Measurements from ENCODE around the gene CYBRD1.

Gene CYBRD1

DNA sequence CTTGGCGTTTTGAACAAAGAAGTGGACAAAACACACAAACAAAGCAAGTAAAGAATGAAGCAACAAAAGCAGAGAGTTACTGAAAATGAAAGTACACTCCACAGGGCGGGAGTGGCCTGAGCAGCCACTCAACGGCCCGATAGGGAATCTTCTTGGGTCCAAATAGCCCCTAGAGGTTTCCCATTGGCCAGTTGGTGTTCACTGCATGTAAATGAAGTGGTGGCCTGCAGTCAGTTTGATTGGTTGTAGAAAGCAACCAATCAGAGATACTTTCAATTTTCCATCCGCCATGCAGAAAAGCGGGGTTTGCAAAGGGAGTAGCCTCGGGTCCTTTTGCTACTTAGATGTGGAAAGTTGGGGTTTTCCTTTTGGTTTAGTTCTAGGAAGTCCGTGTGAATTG is 31.6 kb downstream of the CYBRD1 start:
- DNase-seq (ENCODE audit: low read depth) = peak; percentile 80

DNA sequence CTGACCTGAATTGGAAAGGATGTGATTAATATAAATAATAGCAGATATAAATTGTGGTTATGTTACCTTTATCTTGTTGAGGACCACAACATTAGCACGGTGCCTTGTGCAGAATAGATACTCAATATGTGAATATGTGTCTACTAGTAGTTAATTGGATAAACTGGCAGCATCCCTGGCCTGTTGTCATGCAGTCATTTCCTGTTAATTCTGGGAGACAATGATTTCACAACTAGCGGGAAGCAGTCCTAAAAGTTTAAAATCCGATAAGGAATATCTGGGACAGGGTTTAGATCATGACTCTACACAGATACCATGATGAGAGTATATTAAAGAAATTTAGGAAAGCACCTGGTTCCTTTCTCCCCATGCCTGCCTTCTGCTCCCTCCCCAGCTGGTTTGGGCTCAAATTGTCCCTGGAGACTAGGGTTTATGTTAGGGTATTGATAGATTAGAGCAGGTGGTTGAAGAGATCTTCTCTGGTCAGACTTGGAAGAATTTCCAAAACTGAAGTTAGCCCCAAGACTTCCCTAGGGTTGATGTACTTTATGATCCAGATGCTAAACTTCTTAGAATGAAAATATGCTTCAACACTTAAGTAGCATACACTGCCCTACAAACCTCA is 32.8 kb downstream of the CYBRD1 start:
- no peak for DNase-seq (ENCODE audit: low read depth)

DNA sequence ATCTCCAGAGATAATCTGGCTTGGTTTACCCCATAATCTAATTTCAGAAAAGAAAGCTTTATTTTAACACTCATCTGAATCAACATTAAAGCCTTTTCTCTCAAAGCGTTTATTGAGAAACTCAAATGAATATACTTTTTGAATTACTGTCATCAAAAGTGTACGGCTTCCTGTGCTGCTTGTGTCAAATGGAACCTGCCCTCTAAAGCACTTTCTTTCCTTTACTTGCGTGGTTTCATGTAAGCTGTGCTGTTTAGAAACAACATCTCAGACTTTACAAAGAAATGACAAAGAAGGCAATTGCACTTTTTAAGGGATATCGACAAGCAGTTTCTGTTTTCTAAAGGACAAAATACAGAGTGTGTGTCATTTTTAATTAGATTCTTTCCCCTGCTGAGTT is 35.1 kb downstream of the CYBRD1 start:
- DNase-seq (ENCODE audit: low read depth) = no peak

DNA sequence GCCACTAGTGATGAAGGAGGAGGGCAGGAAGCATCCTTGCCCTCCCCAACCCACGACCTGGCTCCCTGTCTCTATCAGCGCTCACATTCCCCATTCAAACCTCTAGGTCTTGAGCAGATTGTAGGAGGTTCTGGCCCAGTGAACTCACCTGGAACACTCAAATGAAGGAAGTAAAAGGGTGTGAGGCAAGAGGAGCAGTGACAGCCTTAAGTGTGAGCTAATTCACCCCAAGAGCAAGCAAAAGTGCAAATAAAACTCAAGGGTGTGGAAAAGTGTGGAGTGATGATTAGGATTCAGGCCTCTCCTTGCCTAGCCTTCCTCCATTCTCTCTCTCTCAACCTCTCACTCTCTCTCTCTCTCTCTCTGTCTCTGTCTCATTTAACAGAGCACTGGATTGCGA is 41.0 kb downstream of the CYBRD1 start:
- no peak for DNase-seq (ENCODE audit: low read depth)

DNA sequence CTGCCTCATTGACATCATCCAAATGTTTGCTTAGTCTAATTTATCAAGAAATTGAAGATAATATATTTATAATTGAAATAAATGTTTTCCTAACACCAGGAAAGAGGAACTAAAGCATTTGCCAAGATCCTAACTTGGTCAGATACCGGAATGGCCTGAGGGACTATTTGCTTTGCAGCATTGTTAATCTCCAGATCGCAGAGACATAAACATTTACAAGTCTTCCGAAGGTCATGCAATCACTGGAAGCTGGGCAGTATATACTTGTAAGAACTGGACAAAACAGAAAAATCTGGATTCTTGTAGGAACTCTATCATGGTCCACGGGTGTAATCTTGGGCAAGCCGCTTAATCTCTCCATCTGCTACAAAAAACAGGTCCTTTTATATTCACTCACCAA is 42.2 kb downstream of the CYBRD1 start:
- no peak for DNase-seq (ENCODE audit: low read depth)

DNA sequence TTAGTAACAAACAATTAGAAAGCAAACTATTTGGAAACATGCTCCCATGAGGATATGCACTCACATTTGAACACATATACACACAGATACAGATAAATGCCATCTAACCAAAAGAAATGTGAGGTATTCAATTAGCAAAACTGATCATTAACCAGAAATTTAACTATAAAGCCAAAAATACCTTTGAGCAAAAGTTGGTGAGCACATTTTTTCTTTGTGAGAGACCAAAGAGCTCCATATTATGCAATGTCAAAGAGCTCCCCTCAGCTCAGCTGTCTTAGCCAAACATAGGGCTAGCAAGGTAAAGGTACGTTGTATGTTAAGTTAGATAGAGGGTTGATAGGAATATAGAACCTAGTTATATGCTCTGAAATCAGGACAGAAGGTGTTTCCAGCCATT is 43.8 kb downstream of the CYBRD1 start:
- no peak for DNase-seq (ENCODE audit: low read depth)

DNA sequence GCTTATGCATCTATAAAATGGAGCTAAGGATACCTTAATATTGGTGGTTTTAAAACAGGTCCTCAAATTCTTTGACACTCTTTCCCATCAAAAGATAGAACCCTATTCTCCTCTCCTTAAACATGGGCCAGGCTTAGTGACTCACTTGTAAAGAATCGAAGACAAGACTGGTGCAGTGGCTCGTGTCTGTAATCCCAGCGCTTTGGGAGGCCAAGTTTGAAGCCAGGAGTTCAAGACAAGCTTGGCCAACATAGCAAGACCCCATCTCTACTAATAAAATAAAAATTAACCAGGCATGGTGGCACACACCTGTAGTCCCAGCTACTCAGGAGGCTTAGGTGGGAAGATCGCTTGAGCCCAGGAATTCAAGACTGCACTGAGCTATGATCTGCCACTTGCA is 44.5 kb downstream of the CYBRD1 start:
- no peak for DNase-seq (ENCODE audit: low read depth)

DNA sequence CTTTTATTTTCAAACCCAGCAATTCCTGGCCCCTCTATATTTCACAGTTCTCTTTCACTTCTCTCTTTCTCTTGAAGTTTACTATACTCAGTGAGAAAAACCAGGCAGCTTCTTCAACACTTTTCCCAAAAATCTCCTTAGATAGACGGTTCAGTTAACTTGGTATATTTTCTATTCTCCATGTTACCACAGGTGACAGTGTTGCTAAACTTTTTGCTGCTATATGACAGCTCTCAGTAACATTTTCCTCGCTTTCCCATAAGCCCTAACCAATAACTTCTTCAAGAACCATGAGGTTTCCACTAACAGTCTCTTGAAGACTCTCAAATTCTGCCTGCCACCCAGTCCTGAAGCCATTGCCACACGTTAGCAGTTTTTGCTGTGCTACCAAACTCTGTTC is 45.8 kb downstream of the CYBRD1 start:
- DNase-seq (ENCODE audit: low read depth) = no peak

DNA sequence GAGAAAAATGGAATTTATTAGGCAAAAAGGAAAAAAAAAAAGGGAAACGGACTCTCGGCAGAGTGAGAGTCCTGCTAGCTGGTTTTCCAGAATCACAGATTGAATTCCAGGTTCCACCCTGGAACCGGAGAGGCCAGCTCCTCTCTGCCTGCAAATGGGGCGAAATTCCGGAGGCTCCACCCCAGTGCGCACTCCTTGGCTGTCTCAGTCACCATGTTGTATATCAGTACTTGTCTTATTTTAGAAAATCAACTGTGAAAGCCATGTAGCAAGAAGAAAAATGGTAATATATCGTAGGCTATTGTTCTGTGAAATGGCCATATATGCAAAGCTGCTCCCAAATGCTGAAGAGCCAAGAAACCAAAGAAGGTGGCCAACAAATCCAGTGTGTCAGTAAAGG is 49.4 kb downstream of the CYBRD1 start:
- DNase-seq (ENCODE audit: low read depth) = no peak

DNA sequence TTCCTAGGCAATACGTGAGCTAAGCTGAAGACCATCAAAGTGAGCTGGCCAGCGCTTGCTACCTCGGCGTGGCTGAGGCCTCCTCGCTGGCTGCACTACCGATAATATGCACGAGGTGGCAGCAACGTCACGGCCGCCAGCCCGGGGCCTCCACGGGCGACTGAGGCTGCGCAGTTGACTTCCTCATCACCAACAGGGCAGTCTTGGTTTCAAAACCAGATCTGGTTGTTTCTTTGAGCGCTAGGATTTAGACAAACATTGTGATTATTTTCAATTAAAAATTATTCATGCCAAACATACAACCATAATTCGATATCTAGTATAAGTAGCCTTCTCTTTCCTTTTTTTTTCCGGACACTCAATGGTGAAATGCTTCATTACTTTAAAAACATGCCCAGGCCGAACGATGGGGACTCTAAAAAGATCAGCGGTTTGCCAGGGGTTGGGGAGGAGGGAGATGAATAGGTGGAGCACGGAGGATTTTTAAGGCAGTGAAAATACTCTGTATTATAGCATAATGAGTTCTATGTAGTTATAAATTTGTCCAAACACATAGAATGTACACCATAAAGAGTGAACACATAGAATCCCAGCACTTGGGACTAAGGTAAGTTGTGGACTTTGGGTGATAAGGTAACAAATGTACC is 52.0 kb downstream of the CYBRD1 start:
- peak; percentile 51 for DNase-seq (ENCODE audit: low read depth)

DNA sequence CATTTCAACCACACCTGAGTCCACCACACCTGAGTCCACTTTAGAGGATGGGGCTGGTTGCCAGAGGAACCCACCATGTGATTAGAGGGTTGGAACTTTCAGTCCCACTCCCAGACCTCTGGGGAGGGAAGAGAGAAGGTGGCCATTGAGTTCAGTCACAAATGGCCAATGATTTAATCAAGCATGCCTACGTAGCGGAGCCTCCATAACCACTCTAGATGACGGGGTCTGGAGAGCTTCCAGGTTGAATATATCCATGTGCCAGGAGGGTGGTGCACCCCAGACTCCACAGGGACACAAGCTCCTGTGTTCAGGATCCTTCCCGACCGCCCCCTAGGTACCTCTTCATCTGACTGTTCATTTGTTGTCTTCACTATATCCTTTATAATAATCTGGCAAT is 53.3 kb downstream of the CYBRD1 start:
- no peak for DNase-seq (ENCODE audit: low read depth)

DNA sequence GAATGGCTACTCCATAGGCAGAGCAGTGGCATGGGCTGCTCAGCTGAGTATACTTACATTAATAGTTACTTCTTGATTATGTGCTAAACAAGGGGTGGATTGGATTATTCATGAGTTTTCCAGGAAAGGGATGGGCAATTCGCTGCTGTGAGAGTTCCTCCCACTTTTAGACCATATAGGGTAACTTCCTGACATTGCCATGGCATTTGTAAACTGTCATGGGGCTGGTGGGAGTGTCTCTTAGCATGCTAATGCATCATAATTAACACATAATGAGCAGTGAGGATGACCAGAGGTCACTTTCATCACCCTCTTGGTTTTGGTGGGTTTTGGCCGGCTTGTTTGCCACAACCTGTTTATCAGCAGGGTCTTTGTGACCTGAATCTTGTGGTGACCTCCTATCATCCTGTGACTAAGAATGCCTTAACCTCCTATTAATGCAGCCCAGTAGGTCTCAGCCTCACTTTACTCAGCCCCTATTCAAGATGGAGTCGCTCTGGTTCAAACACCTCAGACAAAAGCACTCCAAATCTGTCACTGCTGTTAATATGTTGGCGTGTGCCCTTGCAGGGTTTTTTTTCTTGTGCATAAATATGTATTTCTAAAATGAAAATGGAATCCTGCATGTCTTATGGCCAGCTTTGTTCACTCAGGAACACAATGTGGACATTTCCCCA is 56.0 kb downstream of the CYBRD1 start:
- no peak for DNase-seq (ENCODE audit: low read depth)

DNA sequence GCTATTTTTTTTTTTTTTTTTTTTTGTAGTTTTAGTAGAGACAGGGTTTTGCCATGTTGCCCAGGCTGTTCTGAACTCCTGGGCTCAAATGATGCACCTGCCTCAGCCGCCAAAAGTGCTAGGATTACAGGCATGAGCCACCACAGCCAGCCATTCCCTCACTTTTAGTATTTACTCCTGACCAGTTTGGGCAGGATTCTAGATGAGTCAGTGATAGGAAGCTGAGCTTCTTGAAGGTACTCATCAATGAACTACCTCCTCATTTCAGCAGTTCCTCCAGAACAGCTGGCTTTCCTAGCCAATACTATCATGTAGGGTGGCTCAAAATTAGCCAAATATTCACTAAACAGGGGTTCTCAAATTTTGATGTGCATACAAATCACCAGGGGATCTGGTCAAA is 57.2 kb downstream of the CYBRD1 start:
- no peak for DNase-seq (ENCODE audit: low read depth)

DNA sequence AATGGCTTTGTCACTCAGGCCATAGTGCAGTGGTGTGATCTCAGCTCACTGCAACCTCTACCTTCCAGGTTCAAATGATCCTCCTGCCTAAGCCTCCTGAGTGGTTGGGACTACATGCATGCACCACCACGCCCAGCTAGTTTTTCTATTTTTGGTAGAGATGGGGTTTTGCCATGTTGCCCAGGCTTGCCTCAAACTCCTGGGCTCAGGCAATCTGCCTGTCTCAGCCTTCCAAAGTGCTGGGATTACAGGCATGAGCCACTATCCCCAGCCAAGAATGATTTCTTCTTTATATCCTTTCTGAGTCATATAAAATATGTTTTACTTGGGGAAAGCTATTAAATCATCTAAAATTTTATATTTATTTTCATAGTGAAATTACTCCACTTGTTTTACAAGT is 61.3 kb downstream of the CYBRD1 start:
- DNase-seq (ENCODE audit: low read depth) = no peak

DNA sequence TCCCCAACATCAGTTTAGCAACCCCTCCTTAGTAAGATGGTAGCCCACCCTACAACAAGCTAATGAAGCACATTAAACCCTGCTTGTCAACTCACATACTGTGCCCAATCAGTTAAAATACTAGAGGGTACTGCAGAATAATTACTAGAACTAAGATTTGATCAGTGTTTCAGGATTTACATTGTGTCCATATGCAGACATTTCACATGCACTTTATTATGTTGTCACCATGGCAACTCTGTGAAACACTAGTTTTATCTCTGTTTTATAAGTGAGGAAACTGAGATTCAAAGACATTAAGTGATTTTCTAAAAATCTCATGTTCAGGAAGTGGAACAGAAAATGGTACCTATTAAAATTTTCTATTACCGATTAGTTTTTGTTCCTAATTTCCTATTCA is 61.7 kb downstream of the CYBRD1 start:
- no peak for DNase-seq (ENCODE audit: low read depth)

DNA sequence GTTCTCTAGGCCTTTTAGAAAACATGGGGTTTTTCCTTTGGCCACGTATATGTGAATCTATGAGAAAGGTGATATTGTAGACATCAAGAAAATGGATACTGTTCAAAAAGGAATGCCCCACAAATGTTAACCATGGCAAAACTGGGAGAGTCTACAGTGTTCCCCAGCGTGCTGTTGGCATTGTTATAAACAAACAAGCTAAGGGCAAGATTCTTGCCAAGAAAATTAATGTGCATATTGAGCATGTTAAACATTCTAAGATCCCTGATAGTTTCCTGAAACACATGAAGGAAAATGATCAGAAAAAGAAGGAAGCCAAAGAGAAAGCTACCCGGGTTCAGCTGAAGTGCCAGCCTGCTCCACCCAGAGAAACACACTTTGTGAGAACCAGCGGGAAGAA is 64.9 kb downstream of the CYBRD1 start:
- DNase-seq (ENCODE audit: low read depth) = no peak

DNA sequence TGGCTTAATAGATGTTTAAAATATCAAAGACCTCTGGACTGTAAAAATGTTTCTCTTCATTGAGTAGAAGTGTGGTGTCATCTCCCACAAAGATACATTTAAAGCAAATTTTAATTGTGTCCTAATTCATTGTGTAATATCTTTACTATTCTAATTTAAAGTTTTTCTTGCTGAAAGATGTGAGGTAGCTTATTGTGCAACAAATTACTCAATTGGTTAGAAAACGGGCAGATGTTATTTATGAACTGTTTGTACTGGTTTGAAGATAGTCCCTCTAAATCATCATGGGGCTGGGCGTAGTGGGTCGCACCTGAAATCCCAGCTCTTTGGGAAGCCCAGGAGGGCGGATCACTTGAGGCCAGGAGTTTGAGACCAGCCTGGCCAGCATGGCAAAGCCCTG is 65.3 kb downstream of the CYBRD1 start:
- no peak for DNase-seq (ENCODE audit: low read depth)

DNA sequence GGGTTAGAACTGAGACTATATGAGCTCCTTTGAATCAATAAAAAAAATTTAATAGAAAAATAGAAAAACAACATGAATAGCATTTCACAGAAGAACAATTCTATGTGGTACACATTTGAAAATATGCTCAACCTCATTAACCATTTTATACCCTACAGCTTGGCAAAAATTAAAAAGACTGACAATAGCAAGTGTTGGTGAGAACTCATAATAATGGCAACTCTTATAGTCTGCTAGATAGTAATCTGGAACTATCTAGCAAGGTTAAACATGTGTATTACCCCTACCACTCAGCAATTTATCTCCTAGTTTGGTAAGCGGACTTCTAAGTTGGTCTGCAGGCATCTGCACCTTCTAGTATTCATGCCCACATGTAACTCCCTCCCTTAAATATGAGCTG is 67.8 kb downstream of the CYBRD1 start:
- DNase-seq (ENCODE audit: low read depth) = no peak

DNA sequence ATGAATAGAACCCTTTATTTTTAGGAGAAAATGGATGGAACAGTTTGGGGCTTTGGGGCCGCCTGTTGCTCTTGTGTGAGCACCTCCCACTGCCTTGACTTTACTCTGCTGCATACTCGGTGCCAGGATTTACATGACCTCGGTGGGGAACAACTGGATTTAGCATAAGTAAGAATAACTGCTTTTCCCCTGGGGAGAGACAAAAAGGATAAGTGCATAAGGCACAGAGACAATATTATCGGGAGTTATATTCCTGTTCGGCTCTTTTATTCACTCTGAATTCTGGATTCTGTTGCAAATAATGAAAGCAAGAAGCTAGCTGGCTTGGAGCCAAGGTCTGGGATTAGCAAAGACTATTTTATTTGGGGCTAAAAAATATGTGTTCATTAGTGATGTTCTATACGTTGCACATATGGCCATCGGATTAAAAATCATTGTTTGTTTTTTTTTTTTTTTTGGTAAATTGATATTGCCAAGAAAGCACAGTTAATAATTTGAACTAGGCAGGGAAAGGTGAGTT is 69.8 kb downstream of the CYBRD1 start:
- no peak for DNase-seq (ENCODE audit: low read depth)

DNA sequence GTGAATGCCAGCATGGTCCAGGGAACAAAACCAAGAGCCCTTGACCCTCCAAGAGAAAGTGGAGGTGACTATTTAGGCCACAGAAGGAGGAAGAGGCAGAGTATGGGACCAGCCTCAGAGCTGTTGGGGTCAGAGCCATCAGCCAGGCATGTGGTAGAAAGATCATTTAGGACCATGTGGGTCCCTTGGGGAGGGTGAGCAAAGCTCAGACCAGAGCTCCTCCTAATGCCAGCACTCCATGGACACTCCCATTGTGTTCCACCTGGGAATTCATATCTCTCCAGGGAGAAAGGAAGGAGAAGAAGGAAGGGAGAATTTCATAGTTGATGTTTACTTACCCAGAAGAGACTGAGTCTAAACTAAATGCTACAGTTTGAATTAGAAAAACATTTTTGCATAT is 73.2 kb downstream of the CYBRD1 start:
- no peak for DNase-seq (ENCODE audit: low read depth)

DNA sequence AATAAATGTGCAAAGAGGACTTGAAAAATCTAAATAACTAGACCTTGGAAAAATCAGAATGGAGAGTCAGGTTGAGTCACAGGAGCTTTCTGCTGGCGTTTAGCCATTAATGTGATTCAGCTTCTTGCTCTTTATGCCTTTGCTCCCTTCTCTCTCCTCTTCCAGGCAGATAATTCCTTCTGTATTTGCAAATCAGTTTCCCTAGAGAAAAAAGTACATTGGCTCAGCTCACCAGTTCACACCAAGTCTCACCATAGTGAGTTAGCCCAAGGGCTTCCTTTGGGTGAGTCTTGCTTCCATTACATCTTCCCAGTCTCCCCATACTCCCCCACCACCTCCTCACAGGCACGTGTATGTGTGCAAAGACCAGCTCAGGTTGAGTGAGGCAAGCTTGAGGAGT is 73.6 kb downstream of the CYBRD1 start:
- DNase-seq (ENCODE audit: low read depth) = no peak

DNA sequence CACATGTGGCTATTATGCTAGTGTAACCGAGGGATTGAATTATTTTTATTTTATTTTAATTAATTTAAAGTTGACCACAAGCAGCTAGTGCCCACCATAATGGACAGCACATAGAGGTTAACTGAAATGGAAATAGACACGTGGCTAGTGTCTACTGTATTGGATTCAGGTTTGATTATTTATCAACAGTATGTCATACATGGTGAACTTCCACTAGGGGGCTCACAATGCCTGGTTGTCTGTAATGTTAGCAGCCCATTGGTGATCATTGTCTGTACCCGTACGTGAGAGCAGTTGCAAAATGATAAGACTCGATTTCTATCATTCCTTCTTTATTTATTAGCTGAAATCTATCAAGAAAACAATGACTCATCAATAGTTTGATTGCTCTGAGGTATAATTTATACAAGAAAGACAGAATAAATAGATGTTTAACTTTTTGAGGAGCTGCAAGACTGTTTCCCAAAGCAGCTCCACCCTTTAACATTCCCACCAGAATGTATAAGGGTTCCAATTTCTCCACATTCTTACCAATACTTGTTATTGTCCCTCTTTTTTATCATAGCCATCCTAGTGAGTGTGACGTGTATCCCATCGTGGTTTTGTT is 76.5 kb downstream of the CYBRD1 start:
- peak; percentile 30 for DNase-seq (ENCODE audit: low read depth)

DNA sequence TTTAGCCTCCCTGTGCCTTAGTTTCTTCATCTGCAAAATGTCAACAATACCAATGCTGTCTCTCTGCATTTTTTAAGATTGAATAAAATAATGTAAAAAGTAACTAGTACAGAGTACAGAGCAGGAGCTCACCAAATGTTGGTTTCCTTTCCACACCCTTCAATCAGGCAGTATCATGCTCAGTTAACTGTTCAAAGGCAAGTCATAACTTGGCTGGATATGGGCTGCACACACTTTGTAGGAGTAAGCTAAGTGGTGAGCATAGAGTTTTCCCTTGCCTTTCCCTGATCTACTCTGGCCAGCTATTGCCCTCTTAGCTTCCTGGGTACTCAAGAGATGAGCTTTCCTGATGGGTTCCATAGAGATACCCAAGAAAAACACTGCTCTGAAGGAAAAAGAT is 77.9 kb downstream of the CYBRD1 start:
- DNase-seq (ENCODE audit: low read depth) = no peak
